DND-41 (cell line): ENCODE results near the gene ADARB2.

Experiments
- EZH2 ChIP-seq: IDR thresholded peaks from 3 replicates; pipeline ENCODE4 v1.6.1; 2012; ENCODE audit warnings: borderline replicate concordance, low read depth, mild to moderate bottlenecking, moderate library complexity, low read length, inconsistent platforms; ENCODE audit not compliant: severe bottlenecking
- TF ChIP-seq, protein P1 (sequence below): IDR thresholded peaks from 2 replicates; pipeline ENCODE4 v1.5.1; 2012; ENCODE audit warnings: borderline replicate concordance, low read length, moderate library complexity, mild to moderate bottlenecking; ENCODE audit not compliant: poor library complexity, severe bottlenecking; ENCODE audit errors: extremely low read depth

DNA sequence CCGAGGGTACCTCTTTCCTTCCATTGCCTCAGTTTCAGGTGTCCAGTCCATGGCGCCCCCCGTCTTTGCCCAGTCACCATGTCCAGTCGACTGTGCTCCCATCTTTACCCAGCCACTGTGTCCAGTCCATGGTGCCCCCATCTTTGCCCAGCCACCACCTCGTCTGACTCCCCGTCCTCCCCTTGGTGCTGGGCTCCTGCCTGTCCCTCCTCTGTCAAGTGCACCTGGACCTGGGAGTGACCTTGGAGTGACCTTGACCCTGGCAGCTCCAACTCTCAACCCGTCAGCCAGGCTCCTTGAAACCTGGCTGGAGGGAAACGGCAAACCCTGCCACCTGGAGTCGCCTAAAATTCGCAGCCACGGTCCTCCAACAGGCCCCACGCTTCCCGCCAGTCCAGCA is 180.2 kb downstream of the ADARB2 start:
- no peak for TF ChIP-seq EZH2
- TF ChIP-seq, protein P1, sequence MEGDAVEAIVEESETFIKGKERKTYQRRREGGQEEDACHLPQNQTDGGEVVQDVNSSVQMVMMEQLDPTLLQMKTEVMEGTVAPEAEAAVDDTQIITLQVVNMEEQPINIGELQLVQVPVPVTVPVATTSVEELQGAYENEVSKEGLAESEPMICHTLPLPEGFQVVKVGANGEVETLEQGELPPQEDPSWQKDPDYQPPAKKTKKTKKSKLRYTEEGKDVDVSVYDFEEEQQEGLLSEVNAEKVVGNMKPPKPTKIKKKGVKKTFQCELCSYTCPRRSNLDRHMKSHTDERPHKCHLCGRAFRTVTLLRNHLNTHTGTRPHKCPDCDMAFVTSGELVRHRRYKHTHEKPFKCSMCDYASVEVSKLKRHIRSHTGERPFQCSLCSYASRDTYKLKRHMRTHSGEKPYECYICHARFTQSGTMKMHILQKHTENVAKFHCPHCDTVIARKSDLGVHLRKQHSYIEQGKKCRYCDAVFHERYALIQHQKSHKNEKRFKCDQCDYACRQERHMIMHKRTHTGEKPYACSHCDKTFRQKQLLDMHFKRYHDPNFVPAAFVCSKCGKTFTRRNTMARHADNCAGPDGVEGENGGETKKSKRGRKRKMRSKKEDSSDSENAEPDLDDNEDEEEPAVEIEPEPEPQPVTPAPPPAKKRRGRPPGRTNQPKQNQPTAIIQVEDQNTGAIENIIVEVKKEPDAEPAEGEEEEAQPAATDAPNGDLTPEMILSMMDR = no peak
